HepG2 (cell line): Measurements from ENCODE around the gene IZUMO4. TPM values are rescaled to one million over a fixed set of nuclear protein-coding genes. Genes with fewer than 3 reads are reported as not detected.

Source experiments
- BRD4 ChIP-seq: sonication (generic); formaldehyde crosslinking; IDR thresholded peaks from 2 replicates; pipeline ENCODE4 v1.4.0; 2020; ENCODE audit warnings: missing genetic modification reagents
- FOXA3 ChIP-seq: IDR thresholded peaks from 2 replicates; pipeline ENCODE4 v1.6.1; 2016; ENCODE audit warnings: missing genetic modification reagents, missing compliant biosample characterization
- GTF3A ChIP-seq: sonication (generic); formaldehyde crosslinking; conservative IDR thresholded peaks from 2 replicates; pipeline ENCODE4 v1.4.0; 2020; ENCODE audit warnings: mild to moderate bottlenecking, missing genetic modification reagents
- MED1 ChIP-seq: sonication (generic); formaldehyde crosslinking; IDR thresholded peaks from 2 replicates; pipeline ENCODE4 v1.4.0; 2020; ENCODE audit warnings: missing genetic modification reagents
- MTF1 ChIP-seq: sonication (generic); formaldehyde crosslinking; IDR thresholded peaks from 2 replicates; pipeline ENCODE4 v1.5.0; 2020; ENCODE audit warnings: missing genetic modification reagents
- NKX3-1 ChIP-seq: sonication (generic); formaldehyde crosslinking; IDR thresholded peaks from 2 replicates; pipeline ENCODE4 v1.5.0; 2020; ENCODE audit warnings: missing genetic modification reagents
- RARA ChIP-seq: IDR thresholded peaks from 2 replicates; pipeline ENCODE4 v1.6.1; 2016; ENCODE audit warnings: missing genetic modification reagents, missing compliant biosample characterization
- RFX5 ChIP-seq: IDR thresholded peaks from 2 replicates; pipeline ENCODE4 v1.6.1; 2011; ENCODE audit warnings: low read depth, low read length, improper control_type of control experiment
- SIX4 ChIP-seq: sonication (generic); formaldehyde crosslinking; IDR thresholded peaks from 2 replicates; pipeline ENCODE4 v1.4.0; 2020; ENCODE audit warnings: missing genetic modification reagents
- U2AF2 ChIP-seq: fragments of 200-400 bp; formaldehyde crosslinking; IDR thresholded peaks from 2 replicates; pipeline ENCODE4 v1.6.1; 2017; ENCODE audit warnings: low read depth, mild to moderate bottlenecking, low read length
- ZNF17 ChIP-seq: sonication (generic); formaldehyde crosslinking; IDR thresholded peaks from 2 replicates; pipeline ENCODE4 v1.5.0; 2020; ENCODE audit warnings: mild to moderate bottlenecking, missing genetic modification reagents
- ZNF558 ChIP-seq: sonication (generic); formaldehyde crosslinking; IDR thresholded peaks from 2 replicates; pipeline ENCODE4 v1.9.0; 2022; ENCODE audit warnings: mild to moderate bottlenecking, missing genetic modification reagents, borderline replicate concordance
- ZNF724P ChIP-seq: sonication (generic); formaldehyde crosslinking; IDR thresholded peaks from 2 replicates; pipeline ENCODE4 v1.8.0; 2022; ENCODE audit warnings: missing genetic modification reagents, borderline replicate concordance
- polyA plus RNA-seq, 8 experiments: library from polyadenylated mRNA; depleted of rRNA in 3 of 8; stranded (reverse) in 7 of 8; unstranded in 1 of 8; fragments of >200 nt; fragmentation: Illumina TruSeq in 4 of 8; extraction: Trizol in 4 of 8; gene quantifications; 2 replicates each; pipeline versions ENCODE4 v1.2.1 to v1.2.3, GENCODE V29; 2011 to 2016; ENCODE audit warnings: low read depth in 4 of 8, missing spikeins in 1 of 8, mixed read lengths in 1 of 8; ENCODE audit not compliant: insufficient read depth in 1 of 8
- total RNA-seq, 5 experiments: library from RNA; depleted of rRNA; stranded (reverse); fragments of >200 nt; fragmentation: Illumina TruSeq; extraction: Trizol; gene quantifications; 2 replicates each; pipeline ENCODE4 v1.2.3, GENCODE V29; 2016; ENCODE audit warnings: low read depth in 1 of 5
- TF ChIP-seq, protein P1 (sequence below): sonication (generic); formaldehyde crosslinking; IDR thresholded peaks from 2 replicates; pipeline ENCODE4 v1.5.1; 2020; ENCODE audit warnings: mild to moderate bottlenecking, missing genetic modification reagents
- TF ChIP-seq, protein P2 (sequence below): sonication (generic); formaldehyde crosslinking; conservative IDR thresholded peaks from 2 replicates; pipeline ENCODE4 v1.8.0; 2022; ENCODE audit warnings: missing genetic modification reagents
- TF ChIP-seq, protein P3 (sequence below): sonication (generic); formaldehyde crosslinking; IDR thresholded peaks from 2 replicates; pipeline ENCODE4 v1.5.0; 2020; ENCODE audit warnings: missing genetic modification reagents
- TF ChIP-seq, protein P4 (sequence below): sonication (generic); formaldehyde crosslinking; IDR thresholded peaks from 2 replicates; pipeline ENCODE4 v1.5.0; 2020; ENCODE audit warnings: missing genetic modification reagents

Gene IZUMO4
- total and polyA plus RNA-seq, 2 of the 13 experiments (the other 11 are each of a cell fraction or from before 2014, with no cell fraction given), result 0.77 to 3.9 TPM

DNA sequence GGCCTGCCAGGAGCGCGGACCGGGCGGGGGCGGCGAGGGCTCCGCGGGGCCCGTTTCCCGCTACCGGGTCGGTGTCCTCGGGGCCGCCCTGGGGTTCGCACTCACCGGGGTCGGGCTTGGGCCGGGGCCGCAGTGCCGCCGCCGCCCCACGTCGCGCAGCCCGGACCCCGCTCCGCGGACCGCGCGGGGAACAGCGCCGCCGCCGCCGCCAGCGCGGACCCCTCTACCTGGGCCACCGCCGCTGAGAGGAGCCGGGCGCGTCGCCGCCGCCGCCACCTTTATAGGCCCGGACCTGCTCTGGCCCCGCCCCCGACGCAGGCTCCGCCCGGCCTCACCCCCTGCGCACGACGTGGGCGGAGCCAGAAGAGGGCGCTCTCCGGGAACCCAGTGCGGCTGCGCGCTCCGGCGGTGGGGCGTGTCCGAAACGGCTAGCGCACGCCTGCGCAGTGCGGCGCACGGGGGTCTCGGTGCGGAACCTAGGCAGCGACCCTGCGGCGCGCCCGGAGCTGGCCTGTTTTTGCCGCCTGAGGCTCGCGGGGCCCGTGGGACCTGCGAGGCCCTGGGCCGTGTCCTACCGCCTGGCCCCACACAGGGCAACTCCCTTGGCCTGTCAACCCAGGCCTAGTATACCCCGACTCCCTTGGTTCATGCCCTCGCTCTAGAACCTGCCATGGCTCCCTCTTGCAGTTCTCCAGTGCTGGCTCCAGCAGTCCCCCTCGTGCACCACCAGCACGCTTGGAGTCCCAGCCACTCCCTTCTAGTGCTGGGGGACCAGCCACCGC, 45.5 kb upstream of the IZUMO4 start, which contains the start of gene MKNK2 (continued):
- TF ChIP-seq NKX3-1 (CRISPR knock-in tag), result no peak
- TF ChIP-seq, protein P1, sequence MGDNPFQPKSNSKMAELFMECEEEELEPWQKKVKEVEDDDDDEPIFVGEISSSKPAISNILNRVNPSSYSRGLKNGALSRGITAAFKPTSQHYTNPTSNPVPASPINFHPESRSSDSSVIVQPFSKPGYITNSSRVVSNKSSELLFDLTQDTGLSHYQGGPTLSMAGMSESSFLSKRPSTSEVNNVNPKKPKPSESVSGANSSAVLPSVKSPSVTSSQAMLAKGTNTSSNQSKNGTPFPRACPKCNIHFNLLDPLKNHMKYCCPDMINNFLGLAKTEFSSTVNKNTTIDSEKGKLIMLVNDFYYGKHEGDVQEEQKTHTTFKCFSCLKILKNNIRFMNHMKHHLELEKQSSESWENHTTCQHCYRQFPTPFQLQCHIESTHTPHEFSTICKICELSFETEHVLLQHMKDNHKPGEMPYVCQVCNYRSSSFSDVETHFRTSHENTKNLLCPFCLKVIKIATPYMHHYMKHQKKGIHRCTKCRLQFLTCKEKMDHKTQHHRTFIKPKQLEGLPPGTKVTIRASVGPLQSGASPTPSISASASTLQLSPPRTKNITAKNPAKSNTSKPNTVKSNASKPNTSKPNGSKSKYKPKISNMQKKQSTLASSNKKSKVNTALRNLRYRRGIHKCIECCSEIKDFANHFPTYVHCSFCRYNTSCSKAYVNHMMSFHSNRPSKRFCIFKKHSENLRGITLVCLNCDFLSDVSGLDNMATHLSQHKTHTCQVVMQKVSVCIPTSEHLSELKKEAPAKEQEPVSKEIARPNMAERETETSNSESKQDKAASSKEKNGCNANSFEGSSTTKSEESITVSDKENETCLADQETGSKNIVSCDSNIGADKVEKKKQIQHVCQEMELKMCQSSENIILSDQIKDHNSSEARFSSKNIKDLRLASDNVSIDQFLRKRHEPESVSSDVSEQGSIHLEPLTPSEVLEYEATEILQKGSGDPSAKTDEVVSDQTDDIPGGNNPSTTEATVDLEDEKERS (CRISPR knock-in tag), result peak; percentile 42; the same call in 1 of the 2 replicates
- no peak for TF ChIP-seq SIX4 (CRISPR knock-in tag)
- no peak for TF ChIP-seq GTF3A (CRISPR knock-in tag)
- TF ChIP-seq BRD4, result no peak
- TF ChIP-seq ZNF558 (CRISPR knock-in tag), result no peak
- no peak for TF ChIP-seq ZNF17 (CRISPR knock-in tag)
- TF ChIP-seq RARA (CRISPR knock-in tag), result no peak
- TF ChIP-seq, protein P2, sequence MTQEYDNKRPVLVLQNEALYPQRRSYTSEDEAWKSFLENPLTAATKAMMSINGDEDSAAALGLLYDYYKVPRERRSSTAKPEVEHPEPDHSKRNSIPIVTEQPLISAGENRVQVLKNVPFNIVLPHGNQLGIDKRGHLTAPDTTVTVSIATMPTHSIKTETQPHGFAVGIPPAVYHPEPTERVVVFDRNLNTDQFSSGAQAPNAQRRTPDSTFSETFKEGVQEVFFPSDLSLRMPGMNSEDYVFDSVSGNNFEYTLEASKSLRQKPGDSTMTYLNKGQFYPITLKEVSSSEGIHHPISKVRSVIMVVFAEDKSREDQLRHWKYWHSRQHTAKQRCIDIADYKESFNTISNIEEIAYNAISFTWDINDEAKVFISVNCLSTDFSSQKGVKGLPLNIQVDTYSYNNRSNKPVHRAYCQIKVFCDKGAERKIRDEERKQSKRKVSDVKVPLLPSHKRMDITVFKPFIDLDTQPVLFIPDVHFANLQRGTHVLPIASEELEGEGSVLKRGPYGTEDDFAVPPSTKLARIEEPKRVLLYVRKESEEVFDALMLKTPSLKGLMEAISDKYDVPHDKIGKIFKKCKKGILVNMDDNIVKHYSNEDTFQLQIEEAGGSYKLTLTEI (CRISPR knock-in tag), result no peak
- TF ChIP-seq RFX5, result no peak
- no peak for TF ChIP-seq ZNF724P (CRISPR knock-in tag)
- TF ChIP-seq, protein P3, sequence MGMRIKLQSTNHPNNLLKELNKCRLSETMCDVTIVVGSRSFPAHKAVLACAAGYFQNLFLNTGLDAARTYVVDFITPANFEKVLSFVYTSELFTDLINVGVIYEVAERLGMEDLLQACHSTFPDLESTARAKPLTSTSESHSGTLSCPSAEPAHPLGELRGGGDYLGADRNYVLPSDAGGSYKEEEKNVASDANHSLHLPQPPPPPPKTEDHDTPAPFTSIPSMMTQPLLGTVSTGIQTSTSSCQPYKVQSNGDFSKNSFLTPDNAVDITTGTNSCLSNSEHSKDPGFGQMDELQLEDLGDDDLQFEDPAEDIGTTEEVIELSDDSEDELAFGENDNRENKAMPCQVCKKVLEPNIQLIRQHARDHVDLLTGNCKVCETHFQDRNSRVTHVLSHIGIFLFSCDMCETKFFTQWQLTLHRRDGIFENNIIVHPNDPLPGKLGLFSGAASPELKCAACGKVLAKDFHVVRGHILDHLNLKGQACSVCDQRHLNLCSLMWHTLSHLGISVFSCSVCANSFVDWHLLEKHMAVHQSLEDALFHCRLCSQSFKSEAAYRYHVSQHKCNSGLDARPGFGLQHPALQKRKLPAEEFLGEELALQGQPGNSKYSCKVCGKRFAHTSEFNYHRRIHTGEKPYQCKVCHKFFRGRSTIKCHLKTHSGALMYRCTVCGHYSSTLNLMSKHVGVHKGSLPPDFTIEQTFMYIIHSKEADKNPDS (CRISPR knock-in tag), result no peak
- TF ChIP-seq FOXA3 (CRISPR knock-in tag), result peak; percentile 33; the same call in 1 of the 2 replicates
- peak; percentile 58; the same call in 1 of the 2 replicates for TF ChIP-seq MED1 (CRISPR knock-in tag)
- no peak for TF ChIP-seq U2AF2
- TF ChIP-seq MTF1, result no peak
- TF ChIP-seq, protein P4, sequence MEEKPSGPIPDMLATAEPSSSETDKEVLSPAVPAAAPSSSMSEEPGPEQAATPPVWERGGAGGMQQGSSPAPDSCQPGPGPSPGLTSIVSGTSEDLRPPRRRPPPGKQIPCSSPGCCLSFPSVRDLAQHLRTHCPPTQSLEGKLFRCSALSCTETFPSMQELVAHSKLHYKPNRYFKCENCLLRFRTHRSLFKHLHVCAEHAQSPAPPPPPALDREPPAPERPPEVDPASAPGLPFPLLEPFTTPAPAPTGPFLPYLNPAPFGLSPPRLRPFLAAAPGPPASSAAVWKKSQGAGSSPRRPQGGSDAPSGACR (CRISPR knock-in tag), result no peak
